SU-DHL-6 (cell line): ENCODE results near the gene STARD5.

Source experiments
- CTCF ChIP-seq: fragments of 200-600 bp; sonication (generic); IDR thresholded peaks from one replicate; pipeline ENCODE4 v1.5.1; 2017; ENCODE audit warnings: antibody characterized with exemption, mild to moderate bottlenecking, low read length, moderate library complexity; ENCODE audit not compliant: insufficient read depth, poor library complexity, severe bottlenecking
- EZH2phosphoT487 ChIP-seq: fragments of 200-600 bp; sonication (generic), shearing (Covaris generic); conservative IDR thresholded peaks from 2 replicates; pipeline ENCODE4 v1.6.1; 2018; ENCODE audit warnings: mild to moderate bottlenecking, antibody characterized with exemption, low read length, moderate library complexity, mixed read lengths

- TF ChIP-seq CTCF (no peak), EZH2phosphoT487 (no peak)
Measured at GRCh38 chr15:81299630-81300273, 24.2 kb downstream of the STARD5 start.
